ENCODE measurements around the gene ANKRD36B. TPM values are rescaled to one million over a fixed set of nuclear protein-coding genes. Genes with fewer than 3 reads are reported as not detected.
"Not testable (repeated sequence)": the region's sequence is repeated elsewhere in the genome, so short reads cannot be mapped to it uniquely, and the experiment has no call there.

ANKRD36B gene
- 30.3 and 154 TPM in 2 replicates for total RNA-seq
- 78.1 and 130 TPM in 2 replicates for polyA plus RNA-seq

DNA sequence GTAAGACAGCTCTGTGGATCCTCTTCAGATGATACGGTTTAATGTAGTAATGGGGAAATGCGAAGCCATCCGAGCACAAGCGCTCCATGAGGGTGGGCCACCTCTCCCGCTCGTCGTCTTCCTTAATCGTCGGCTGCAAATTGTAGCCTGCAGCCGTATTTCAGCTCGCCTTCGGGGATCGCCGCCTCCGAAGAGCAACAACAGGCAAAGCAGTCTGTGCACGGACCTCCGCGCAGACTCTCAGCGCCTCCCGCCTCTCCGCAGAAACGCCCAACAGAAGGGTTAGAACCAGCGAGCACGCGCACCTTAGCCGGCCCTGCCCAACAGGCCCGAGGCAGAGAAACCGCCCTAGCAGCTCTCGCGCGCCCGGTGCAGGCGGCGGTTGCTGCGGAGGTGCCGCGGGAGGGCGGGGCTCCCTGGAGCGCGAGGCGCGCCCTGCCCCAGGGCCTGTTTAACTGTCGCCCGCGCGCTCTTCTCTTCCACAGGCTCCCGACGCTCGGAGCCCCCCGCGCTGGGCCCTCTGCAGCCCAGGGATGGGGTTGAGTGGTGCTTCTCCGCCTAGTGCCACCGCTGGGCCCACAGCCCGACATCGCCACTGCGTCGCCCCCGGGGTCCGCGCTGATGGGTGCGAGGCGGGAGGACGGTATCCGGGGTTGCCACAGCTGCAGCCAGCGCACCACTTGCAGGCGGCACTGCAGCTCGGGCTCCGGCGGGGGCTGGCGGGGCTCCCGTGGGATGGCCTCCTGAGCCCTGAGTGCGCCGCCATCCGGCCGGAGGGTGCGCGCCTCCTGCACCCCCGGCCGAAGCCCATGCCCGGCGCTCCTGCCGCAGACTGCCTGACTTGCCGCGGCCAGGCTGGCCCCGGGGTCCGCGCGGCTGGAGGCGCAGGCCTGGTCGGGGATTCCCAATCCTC lies at the start of gene ANKRD36B:
Gene ANKRD36B, minus strand, starts transcription at position 280 of the 913 bp plus-strand sequence. Its CDS starts 192 bp downstream, at position 88.
- H3K36me3 ChIP-seq = not testable (repeated sequence)
- H3K4me3 ChIP-seq = peak within 1 kb of the TSS; percentile 72
- H3K27ac ChIP-seq = peak within 1 kb of the TSS; percentile 83

DNA sequence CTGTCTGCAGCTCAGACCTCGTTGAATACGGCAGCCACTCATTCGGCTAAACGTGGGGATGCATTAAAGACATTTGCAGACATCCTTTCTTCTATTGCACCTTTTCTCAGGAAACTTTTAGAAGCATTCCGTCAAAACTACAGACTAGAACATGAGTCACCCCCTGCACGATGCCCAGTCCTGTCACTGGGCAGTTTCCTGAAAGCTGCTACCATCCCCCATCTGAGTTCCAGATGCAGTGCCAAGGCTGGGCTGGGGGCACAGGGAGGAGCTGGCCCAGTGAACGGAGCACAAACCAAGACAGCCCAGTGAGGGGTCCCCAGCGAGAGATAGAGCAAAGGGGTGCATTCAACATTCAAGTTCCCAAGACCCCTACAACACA lies 36.4 kb upstream of the ANKRD36B start:
- H3K4me3 ChIP-seq; H3K9me3 ChIP-seq (ENCODE audit: low read depth); H3K27ac ChIP-seq; H3K36me3 ChIP-seq; H3K4me1 ChIP-seq (ENCODE audit: low read depth); DNase-seq (ENCODE audit: low read depth in 1 of 2, low spot score in 1 of 2); H3K27me3 ChIP-seq: not testable (repeated sequence)

More for the DNA sequence above, at the start of gene ANKRD36B:
- DNase-seq (ENCODE audit: low read depth in 1 of 2, low spot score in 1 of 2) = peak; percentile 73 to 75
- H3K4me1 ChIP-seq (ENCODE audit: low read depth); H3K9me3 ChIP-seq (ENCODE audit: low read depth); H3K27me3 ChIP-seq: not testable (repeated sequence)

DNA sequence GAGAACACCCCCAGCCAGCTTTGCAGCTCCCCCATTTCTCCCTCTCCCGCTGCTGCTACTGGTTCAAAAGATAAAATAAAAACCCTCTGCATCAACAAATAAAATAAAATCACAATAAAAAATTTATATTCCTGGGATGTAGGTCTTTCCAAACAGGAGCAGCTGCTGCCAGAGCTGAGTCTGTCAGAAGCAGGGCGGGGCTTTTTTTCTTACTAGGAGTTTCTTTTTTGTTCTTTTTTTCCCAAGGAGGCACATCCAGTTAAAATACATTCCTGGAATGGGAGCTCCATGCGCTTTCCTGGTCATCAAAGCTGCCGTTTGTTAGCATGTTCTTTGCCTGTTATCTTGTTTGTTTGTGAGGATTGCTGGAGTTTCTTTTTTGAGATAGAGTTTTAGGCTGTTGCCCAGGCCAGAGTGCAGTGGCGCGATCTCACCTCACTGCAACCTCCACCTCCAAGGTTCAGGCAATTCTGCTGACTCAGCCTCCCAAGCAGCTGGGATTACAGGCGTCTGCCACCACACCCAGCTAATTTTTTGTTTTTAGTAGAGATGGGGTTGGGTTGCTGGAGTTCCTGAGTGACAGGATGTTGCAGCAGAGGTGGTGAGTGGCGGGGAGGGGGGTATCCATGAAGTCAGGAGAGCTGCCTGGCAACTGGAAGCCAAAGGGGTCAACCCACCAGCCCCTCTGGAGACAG lies 35.8 kb upstream of the ANKRD36B start:
- not testable (repeated sequence) for DNase-seq (ENCODE audit: low read depth in 1 of 2, low spot score in 1 of 2); H3K4me1 ChIP-seq (ENCODE audit: low read depth); H3K27me3 ChIP-seq; H3K36me3 ChIP-seq; H3K27ac ChIP-seq; H3K9me3 ChIP-seq (ENCODE audit: low read depth); H3K4me3 ChIP-seq

DNA sequence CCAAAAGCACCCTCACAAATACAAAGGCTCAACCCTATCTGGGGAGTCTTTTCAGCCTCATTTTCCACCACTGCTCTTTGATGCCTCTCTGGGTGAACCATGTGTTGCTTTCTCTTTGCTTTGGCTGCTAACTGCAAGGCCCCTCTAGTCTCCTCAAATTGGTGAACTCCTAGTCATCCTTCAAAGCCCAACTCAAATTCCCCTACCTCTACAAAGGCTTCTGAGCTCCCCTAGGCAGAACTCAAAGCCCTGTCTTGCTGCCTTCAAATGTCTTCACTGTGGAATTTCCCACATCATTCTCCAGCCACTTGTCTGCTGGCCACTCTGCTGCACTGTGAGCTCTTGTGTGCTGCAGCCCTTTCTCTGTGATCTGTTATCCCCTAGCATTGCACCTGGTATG lies 33.3 kb upstream of the ANKRD36B start:
- not testable (repeated sequence) for H3K27ac ChIP-seq; H3K4me1 ChIP-seq (ENCODE audit: low read depth); DNase-seq (ENCODE audit: low read depth in 1 of 2, low spot score in 1 of 2); H3K27me3 ChIP-seq; H3K4me3 ChIP-seq; H3K9me3 ChIP-seq (ENCODE audit: low read depth); H3K36me3 ChIP-seq

DNA sequence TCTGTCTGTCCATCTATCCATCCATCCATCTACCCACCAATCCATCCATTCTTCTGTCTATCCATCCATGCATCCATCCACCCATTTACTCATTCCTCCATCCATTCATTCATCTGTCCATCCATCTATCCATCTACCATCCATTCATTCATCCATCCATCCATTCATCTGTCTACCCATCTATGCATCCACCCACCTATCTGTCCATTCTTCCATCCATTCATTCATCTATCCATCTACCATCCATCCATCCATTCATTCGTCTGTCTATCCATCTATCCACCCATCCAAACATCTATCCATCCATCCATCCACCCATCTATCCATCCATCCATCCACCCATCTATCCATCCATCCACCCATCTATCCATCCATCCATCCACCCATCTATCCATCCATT lies 30.8 kb upstream of the ANKRD36B start:
- not testable (repeated sequence) for H3K27me3 ChIP-seq; DNase-seq (ENCODE audit: low read depth in 1 of 2, low spot score in 1 of 2); H3K27ac ChIP-seq; H3K36me3 ChIP-seq; H3K4me3 ChIP-seq; H3K9me3 ChIP-seq (ENCODE audit: low read depth); H3K4me1 ChIP-seq (ENCODE audit: low read depth)

DNA sequence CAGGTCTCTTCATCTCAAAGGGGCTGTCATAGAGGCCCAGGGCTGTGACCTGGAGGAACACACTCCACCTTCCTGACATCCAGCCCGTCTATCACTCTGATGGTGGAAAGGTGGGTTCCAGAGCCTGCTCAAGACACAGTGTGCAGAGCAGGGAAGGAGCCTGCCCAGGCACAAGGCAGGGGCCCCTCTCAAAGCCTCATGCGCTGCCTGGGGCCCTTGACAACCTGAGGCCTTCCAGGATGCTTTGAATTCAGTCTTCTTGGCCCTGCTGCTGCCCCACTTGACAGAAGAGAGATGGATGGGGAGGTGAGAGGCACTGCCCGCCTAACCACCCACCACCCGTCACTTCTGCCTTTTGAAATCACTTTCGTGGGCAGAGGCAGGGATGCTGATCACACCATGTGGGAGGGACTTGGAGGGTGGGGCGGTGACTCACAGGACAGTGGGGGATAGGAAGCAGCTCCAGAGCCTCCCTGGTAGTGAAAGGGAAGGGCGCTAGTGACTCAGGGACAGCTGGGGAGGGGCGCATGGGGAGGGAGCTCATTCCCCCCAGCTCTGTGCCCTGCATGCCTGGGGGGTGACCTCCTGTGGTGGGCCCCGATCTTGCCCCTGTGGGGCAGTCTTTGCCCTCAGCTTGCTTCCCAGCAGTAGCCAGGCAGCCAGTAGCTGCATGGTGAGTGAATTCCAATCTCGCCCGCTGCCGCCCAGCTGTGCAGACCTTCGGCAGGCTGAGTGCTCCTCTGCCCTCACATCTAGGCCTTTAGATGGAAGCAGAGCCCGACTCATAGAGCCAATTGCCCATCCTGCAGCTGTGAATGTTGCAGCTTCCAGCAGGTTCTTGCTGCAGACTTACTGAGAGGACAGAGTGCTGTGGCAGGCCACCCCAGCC lies 29.5 kb upstream of the ANKRD36B start:
- H3K36me3 ChIP-seq; H3K27ac ChIP-seq; H3K4me1 ChIP-seq (ENCODE audit: low read depth); H3K4me3 ChIP-seq; DNase-seq (ENCODE audit: low read depth in 1 of 2, low spot score in 1 of 2); H3K27me3 ChIP-seq; H3K9me3 ChIP-seq (ENCODE audit: low read depth): not testable (repeated sequence)

DNA sequence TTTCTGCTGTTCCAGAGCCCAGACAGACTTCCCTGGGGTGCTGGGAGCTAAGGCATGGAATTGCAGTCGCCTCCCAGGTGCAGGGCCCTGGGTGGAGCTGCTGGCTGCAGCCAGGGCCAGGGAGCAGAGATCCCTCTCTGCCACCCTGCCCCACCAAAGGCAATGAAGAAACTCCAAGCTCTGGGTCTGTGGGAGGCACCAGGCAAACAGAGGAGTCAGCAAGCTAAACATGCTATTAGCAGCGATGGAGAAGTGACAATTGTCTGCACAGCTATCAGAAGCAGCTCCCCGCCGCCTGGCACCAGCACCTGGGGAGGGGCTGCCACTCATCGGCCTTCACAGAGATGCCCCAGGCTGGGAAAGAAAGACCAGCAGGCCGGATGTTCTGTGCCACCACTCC lies 28.2 kb upstream of the ANKRD36B start:
- H3K27me3 ChIP-seq = no peaks in the 10 kb centered on the region

DNA sequence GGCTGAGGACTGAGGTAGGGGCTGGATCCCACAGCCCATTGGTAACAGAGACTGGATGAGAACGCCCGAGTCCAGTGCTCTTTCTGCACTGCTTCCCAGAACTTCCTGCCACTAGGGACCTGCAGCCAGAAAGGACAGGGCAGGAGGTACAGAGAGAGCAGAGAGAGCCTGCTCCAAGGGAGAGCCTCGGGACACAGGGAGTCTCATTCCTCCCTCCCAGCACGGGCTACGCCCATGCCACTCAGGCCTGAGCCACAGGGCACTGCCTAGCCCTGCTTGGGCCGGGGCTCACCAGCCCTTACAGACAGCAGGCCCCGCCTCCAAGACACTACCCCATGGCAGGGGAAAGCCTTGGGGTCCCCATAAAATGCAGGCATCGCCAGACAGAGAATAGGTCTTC lies 26.1 kb upstream of the ANKRD36B start:
- H3K27me3 ChIP-seq; H3K9me3 ChIP-seq (ENCODE audit: low read depth); H3K27ac ChIP-seq; H3K4me1 ChIP-seq (ENCODE audit: low read depth); H3K4me3 ChIP-seq; H3K36me3 ChIP-seq; DNase-seq (ENCODE audit: low read depth in 1 of 2, low spot score in 1 of 2): not testable (repeated sequence)

More for the DNA sequence above, 28.2 kb upstream of the ANKRD36B start:
- Histone ChIP-seq H3K27ac (no peak overlapping the region), H3K4me3 (no peak overlapping the region), H3K36me3 (no peaks in the 10 kb centered on the region), H3K9me3 (ENCODE audit: low read depth) (no peaks in the 10 kb centered on the region), H3K4me1 (ENCODE audit: low read depth) (no peaks in the 10 kb centered on the region)
- DNase-seq (ENCODE audit: low read depth in 1 of 2, low spot score in 1 of 2) = no peak
- TF ChIP-seq, protein P1, sequence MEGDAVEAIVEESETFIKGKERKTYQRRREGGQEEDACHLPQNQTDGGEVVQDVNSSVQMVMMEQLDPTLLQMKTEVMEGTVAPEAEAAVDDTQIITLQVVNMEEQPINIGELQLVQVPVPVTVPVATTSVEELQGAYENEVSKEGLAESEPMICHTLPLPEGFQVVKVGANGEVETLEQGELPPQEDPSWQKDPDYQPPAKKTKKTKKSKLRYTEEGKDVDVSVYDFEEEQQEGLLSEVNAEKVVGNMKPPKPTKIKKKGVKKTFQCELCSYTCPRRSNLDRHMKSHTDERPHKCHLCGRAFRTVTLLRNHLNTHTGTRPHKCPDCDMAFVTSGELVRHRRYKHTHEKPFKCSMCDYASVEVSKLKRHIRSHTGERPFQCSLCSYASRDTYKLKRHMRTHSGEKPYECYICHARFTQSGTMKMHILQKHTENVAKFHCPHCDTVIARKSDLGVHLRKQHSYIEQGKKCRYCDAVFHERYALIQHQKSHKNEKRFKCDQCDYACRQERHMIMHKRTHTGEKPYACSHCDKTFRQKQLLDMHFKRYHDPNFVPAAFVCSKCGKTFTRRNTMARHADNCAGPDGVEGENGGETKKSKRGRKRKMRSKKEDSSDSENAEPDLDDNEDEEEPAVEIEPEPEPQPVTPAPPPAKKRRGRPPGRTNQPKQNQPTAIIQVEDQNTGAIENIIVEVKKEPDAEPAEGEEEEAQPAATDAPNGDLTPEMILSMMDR (IDR thresholded peaks at IDR 0.05; ENCODE audit: low read depth, low read length) = no peak

DNA sequence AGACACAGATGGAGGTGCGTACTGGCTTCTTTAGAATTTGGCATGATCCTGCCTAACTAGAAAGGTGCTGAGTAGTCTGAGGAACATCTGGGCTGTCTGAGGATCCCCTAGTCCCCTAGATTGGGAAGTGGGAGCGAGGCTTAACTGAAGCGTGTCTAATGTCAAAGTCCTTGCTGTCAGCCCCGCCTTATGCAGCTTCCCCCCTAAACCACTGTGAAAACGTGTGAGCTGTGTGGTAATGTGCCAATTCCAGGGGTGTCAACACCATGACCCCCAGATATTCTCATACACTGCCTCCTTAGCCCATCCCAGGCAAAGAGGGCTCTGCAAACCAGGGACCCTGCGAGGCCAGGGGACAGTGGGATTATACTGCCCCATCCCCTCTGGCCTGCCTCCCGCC lies 22.2 kb upstream of the ANKRD36B start:
- H3K36me3 ChIP-seq; H3K27me3 ChIP-seq; H3K4me3 ChIP-seq; H3K9me3 ChIP-seq (ENCODE audit: low read depth); H3K4me1 ChIP-seq (ENCODE audit: low read depth); H3K27ac ChIP-seq; DNase-seq (ENCODE audit: low read depth in 1 of 2, low spot score in 1 of 2): not testable (repeated sequence)

DNA sequence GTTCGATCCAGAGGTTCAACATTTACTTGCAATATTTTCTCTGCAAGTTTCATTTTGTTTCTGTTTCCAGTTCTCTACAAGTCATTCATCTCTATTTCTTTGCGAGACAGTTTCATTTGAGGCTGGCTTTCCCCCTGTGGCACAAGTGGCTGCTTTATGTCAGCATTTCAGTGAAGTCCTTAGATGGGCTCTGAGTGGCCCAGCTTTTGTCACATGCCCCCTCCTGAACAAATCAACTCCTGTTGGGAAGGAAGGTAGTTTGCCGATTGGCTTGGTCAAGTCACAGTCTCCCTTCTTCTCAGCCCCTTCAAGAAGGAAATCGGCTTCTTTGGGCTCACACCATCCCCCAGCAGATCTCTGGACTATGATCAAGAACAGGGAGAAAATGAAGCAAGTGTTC lies 19.1 kb upstream of the ANKRD36B start:
- DNase-seq (ENCODE audit: low read depth in 1 of 2, low spot score in 1 of 2); H3K9me3 ChIP-seq (ENCODE audit: low read depth); H3K27ac ChIP-seq; H3K4me3 ChIP-seq; H3K36me3 ChIP-seq; H3K27me3 ChIP-seq; H3K4me1 ChIP-seq (ENCODE audit: low read depth): not testable (repeated sequence)

DNA sequence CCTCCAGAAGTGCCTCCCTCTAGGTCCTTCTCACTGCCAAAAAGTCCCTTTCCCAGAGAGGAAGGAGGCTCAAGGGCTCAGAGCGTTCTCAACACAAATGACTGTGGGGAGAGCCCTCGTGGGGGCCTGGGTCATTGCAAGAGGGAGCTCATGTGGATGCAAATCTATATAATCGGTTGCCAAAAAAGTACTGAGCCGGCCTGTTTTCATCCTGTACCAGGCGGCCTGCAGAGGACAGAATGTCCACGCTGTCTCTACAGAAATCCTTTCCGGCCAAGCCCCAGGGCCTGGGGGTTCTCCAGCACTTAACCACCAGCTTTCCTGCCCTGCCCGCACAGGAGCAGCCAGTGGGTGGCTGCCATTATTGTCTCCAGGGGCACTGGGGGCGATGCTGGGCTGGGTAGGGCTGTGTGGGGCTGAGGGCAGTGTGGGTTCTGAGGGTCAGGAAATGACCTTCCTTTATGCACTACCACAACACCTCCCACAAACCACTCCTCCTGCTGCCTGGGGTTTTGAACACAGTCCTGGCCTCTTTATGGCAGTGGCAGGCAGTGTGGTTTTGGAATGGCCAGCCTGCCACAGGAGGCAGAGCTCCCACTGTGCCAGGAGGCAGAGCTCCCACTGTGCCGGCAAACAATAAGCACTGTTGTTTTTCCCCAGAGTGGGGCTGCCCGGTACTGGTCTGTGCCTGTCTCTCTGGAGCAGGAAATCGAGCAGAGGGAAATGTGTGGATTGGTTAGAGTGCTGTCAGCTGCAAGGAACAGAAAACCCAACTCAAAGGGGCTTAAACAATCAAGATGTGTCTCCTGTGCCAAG lies 16.1 kb upstream of the ANKRD36B start:
- DNase-seq (ENCODE audit: low read depth in 1 of 2, low spot score in 1 of 2); H3K4me3 ChIP-seq; H3K4me1 ChIP-seq (ENCODE audit: low read depth); H3K9me3 ChIP-seq (ENCODE audit: low read depth); H3K27me3 ChIP-seq; H3K36me3 ChIP-seq; H3K27ac ChIP-seq: not testable (repeated sequence)

DNA sequence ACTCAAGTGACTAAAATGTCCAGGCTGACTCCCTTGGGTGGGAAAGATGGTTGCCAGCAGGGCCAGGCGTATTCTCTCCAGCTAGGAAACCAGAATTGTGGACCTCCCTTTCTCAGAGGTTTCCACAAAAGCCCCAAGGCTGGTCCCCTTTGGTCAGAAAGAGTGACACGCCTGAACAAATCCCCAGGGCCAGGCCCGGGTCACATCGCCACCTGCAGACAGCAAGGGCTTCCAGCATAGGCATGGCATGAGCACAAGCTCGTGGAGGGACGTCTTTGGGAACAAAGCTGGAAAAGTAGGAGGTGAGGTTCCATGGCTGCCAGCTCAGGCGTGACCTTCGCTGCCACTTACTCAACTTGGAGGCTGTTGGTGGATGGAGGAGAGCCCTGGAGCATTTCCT lies 15.4 kb upstream of the ANKRD36B start:
- not testable (repeated sequence) for H3K9me3 ChIP-seq (ENCODE audit: low read depth); H3K4me3 ChIP-seq; H3K4me1 ChIP-seq (ENCODE audit: low read depth); H3K27ac ChIP-seq; H3K27me3 ChIP-seq; H3K36me3 ChIP-seq; DNase-seq (ENCODE audit: low read depth in 1 of 2, low spot score in 1 of 2)
